ENCODE results near the gene INF2. TPM values are rescaled to one million over a fixed set of nuclear protein-coding genes. Genes with fewer than 3 reads are reported as not detected.

Gene INF2
- total RNA-seq, 1 experiment from 2014 or later = 58.3 TPM

- no peak overlapping the region for H3K14ac ChIP-seq (ENCODE audit: insufficient read depth, low read length)
- no peak overlapping the region for H2BK20ac ChIP-seq (ENCODE audit: low read depth, low read length, poor library complexity, severe bottlenecking)
- H4K8ac ChIP-seq (replicated peaks; ENCODE audit: insufficient read length, low read depth, low read length) = no peak overlapping the region
- no CpG with 5 or more reads among the region's 22 CpGs for WGBS (ENCODE audit: extremely low coverage, insufficient read length, low lambda C conversion rate)
- H2BK12ac ChIP-seq (ENCODE audit: insufficient read length, low read depth, low read length) = no peak overlapping the region
- H4K91ac ChIP-seq (ENCODE audit: insufficient read length, low read depth, low read length) = no peak overlapping the region
- Mint-ChIP-seq H3K4me3 (no peak overlapping the region; a peak in 1 of 5 replicates), H3K27ac (no peak overlapping the region; a peak in 2 of 7 replicates), H3K36me3 (ENCODE audit: insufficient read depth in 1 of 3, low read depth in 3 of 3) (peaks cover 26 to 34% (median 31%) of the 10 kb centered on the region in 3 experiments), H3K27me3 (ENCODE audit: low read depth) (no peaks in the 10 kb centered on the region; the same call in 1 of the 2 replicates), H3K4me1 (peaks cover 11 to 26% of the 10 kb centered on the region in 2 experiments), H3K9me3 (peaks cover 7 to 12% of the 10 kb centered on the region in 2 experiments)
- peaks cover 2% of the 10 kb centered on the region; the same call in 1 of the 2 replicates for H3K4me1 ChIP-seq (ENCODE audit: insufficient read depth, low read length)
- no peak overlapping the region for H3K9ac ChIP-seq (ENCODE audit: extremely low read depth, insufficient read length, low read length)
- H3T11ph ChIP-seq (ENCODE audit: low read length) = no peak overlapping the region
- TF ChIP-seq CTCF (conservative IDR thresholded peaks at IDR 0.05) = no peak
- H3K4me2 ChIP-seq (ENCODE audit: insufficient read depth, insufficient read length, low read length) = no peak overlapping the region
- no peaks in the 10 kb centered on the region for H3K9me3 ChIP-seq (ENCODE audit: control insufficient read depth, low read depth, low read length)
- no peak overlapping the region for H2AK5ac ChIP-seq (ENCODE audit: insufficient read length, low read length)
- H3K4ac ChIP-seq (ENCODE audit: low read depth, low read length) = no peak overlapping the region
- H3K27me3 ChIP-seq (ENCODE audit: insufficient read depth, low read length) = no peaks in the 10 kb centered on the region
- H2AFZ ChIP-seq (ENCODE audit: low read length) = no peak overlapping the region
- no peak overlapping the region for H3K23ac ChIP-seq (ENCODE audit: insufficient read length, low read depth, low read length)
- H3K18ac ChIP-seq (ENCODE audit: insufficient read length, low read depth, low read length) = no peak overlapping the region
- no peaks in the 10 kb centered on the region for H4K20me1 ChIP-seq (ENCODE audit: control insufficient read depth, insufficient read depth, insufficient read length)
- H2BK15ac ChIP-seq (ENCODE audit: low read depth, low read length) = no peak overlapping the region
- H3K27ac ChIP-seq (ENCODE audit: insufficient read length, low read depth, low read length) = no peak overlapping the region
- no peaks in the 10 kb centered on the region for H3K79me2 ChIP-seq (ENCODE audit: insufficient read depth, low read length)
- no peak for DNase-seq
- H2BK5ac ChIP-seq (ENCODE audit: insufficient read length, low read length) = no peak overlapping the region
- H4K5ac ChIP-seq (ENCODE audit: insufficient read length, low read depth, low read length) = no peak overlapping the region
- H2BK120ac ChIP-seq (ENCODE audit: low read depth, low read length, poor library complexity, severe bottlenecking) = no peak overlapping the region
- no peaks in the 10 kb centered on the region for H3K79me1 ChIP-seq (ENCODE audit: insufficient read depth, low read depth, low read length, poor library complexity, severe bottlenecking)
- no peaks in the 10 kb centered on the region for H3K23me2 ChIP-seq (ENCODE audit: insufficient read length, low read depth, low read length, poor library complexity, severe bottlenecking)
- no peak overlapping the region for H3K56ac ChIP-seq (ENCODE audit: insufficient read length, low read depth, low read length)
Observed at GRCh38 chr14:104700747-104701217, 11.4 kb downstream of the INF2 start.

Measured in H9 (cell line).